Measurements from ENCODE around the gene DENND4A. TPM values are rescaled to one million over a fixed set of nuclear protein-coding genes. Genes with fewer than 3 reads are reported as not detected.

The DENND4A gene
- total RNA-seq, 1 experiment from 2014 or later = 6.2 TPM

- DNase-seq = no peak
- ATAC-seq = no peak
- TF ChIP-seq CTCF (conservative IDR thresholded peaks at IDR 0.05; ENCODE audit: low read depth, low read length) = no peak
- TF ChIP-seq EZH2 (IDR thresholded peaks at IDR 0.05; ENCODE audit: low read length, unreplicated experiment) = no peak
- no peak for TF ChIP-seq EZH2phosphoT487 (IDR thresholded peaks at IDR 0.05; ENCODE audit: borderline replicate concordance, low read length)
- Histone ChIP-seq H2AFZ (ENCODE audit: low read length) (no peak overlapping the region), H3K27ac (ENCODE audit: low read length) (no peak overlapping the region), H3F3A (ENCODE audit: low read length, unreplicated experiment) (no peaks in the 10 kb centered on the region), H3K9ac (ENCODE audit: low read length) (no peak overlapping the region), H3K79me2 (ENCODE audit: low read length) (no peaks in the 10 kb centered on the region), H3K4me1 (ENCODE audit: insufficient read depth, low read length) (peaks cover 26% of the 10 kb centered on the region), H3K27me3 (ENCODE audit: low read length) (no peaks in the 10 kb centered on the region), H3K4me2 (ENCODE audit: low read length) (no peak overlapping the region), H3K9me3 (ENCODE audit: low read length) (no peaks in the 10 kb centered on the region), H3K4me3 (ENCODE audit: low read length) (no peak overlapping the region), H3K36me3 (ENCODE audit: low read depth, low read length) (no peaks in the 10 kb centered on the region), H3K9me2 (replicated peaks; ENCODE audit: low read length) (no peaks in the 10 kb centered on the region), H4K20me1 (ENCODE audit: low read length) (no peaks in the 10 kb centered on the region)
- BruUV-seq (replicated peaks) = no TSS peak
- ChIA-PET POLR2A (ENCODE audit: unreplicated experiment) (no interaction called here), CTCF (no interaction called here)
- intact Hi-C loops (cut with micrococcal nuclease) = no loop called here
These were observed 140.0 kb downstream of the DENND4A start for GRCh38 chr15:65651831-65652749.

GRCh38 chr15:65651042-65651322, 141.1 kb downstream of the DENND4A start:
- no peak overlapping the region for H3K27ac ChIP-seq (ENCODE audit: low read length)
- H3K9ac ChIP-seq (ENCODE audit: low read length) = no peak overlapping the region
- no TSS peak for BruUV-seq (replicated peaks)
- CTCF ChIA-PET = no interaction called here
- H4K20me1 ChIP-seq (ENCODE audit: low read length) = no peaks in the 10 kb centered on the region
- no peaks in the 10 kb centered on the region for H3K79me2 ChIP-seq (ENCODE audit: low read length)
- POLR2A ChIA-PET (ENCODE audit: unreplicated experiment) = no interaction called here
- H3K27me3 ChIP-seq (ENCODE audit: low read length) = no peaks in the 10 kb centered on the region
- no peaks in the 10 kb centered on the region for H3K36me3 ChIP-seq (ENCODE audit: low read depth, low read length)
- H3K4me3 ChIP-seq (ENCODE audit: low read length) = no peak overlapping the region
- no peak for ATAC-seq
- TF ChIP-seq EZH2 (IDR thresholded peaks at IDR 0.05; ENCODE audit: low read length, unreplicated experiment) (no peak), CTCF (conservative IDR thresholded peaks at IDR 0.05; ENCODE audit: low read depth, low read length) (no peak), EZH2phosphoT487 (IDR thresholded peaks at IDR 0.05; ENCODE audit: borderline replicate concordance, low read length) (no peak)
- H3F3A ChIP-seq (ENCODE audit: low read length, unreplicated experiment) = no peaks in the 10 kb centered on the region
- DNase-seq = no peak
- no peak overlapping the region for H3K4me2 ChIP-seq (ENCODE audit: low read length)
- H2AFZ ChIP-seq (ENCODE audit: low read length) = no peak overlapping the region
- intact Hi-C loops (cut with micrococcal nuclease) = no loop called here
- no peaks in the 10 kb centered on the region for H3K9me2 ChIP-seq (replicated peaks; ENCODE audit: low read length)
- peaks cover 26% of the 10 kb centered on the region for H3K4me1 ChIP-seq (ENCODE audit: insufficient read depth, low read length)
- no peaks in the 10 kb centered on the region for H3K9me3 ChIP-seq (ENCODE audit: low read length)

GRCh38 chr15:65650312-65651041, 141.6 kb downstream of the DENND4A start:
- Histone ChIP-seq H4K20me1 (ENCODE audit: low read length) (no peaks in the 10 kb centered on the region), H3F3A (ENCODE audit: low read length, unreplicated experiment) (no peaks in the 10 kb centered on the region), H3K36me3 (ENCODE audit: low read depth, low read length) (no peaks in the 10 kb centered on the region), H3K9ac (ENCODE audit: low read length) (no peak overlapping the region), H3K27me3 (ENCODE audit: low read length) (no peaks in the 10 kb centered on the region), H3K4me1 (ENCODE audit: insufficient read depth, low read length) (peaks cover 25% of the 10 kb centered on the region), H3K4me2 (ENCODE audit: low read length) (no peak overlapping the region), H3K9me3 (ENCODE audit: low read length) (no peaks in the 10 kb centered on the region), H2AFZ (ENCODE audit: low read length) (no peak overlapping the region), H3K79me2 (ENCODE audit: low read length) (no peaks in the 10 kb centered on the region), H3K27ac (ENCODE audit: low read length) (no peak overlapping the region), H3K4me3 (ENCODE audit: low read length) (no peak overlapping the region), H3K9me2 (replicated peaks; ENCODE audit: low read length) (no peaks in the 10 kb centered on the region)
- BruUV-seq (replicated peaks) = no TSS peak
- POLR2A ChIA-PET (ENCODE audit: unreplicated experiment) = no interaction called here
- intact Hi-C loops (cut with micrococcal nuclease) = no loop called here
- TF ChIP-seq EZH2phosphoT487 (IDR thresholded peaks at IDR 0.05; ENCODE audit: borderline replicate concordance, low read length) (no peak), EZH2 (IDR thresholded peaks at IDR 0.05; ENCODE audit: low read length, unreplicated experiment) (no peak), CTCF (conservative IDR thresholded peaks at IDR 0.05; ENCODE audit: low read depth, low read length) (no peak)
- CTCF ChIA-PET = no interaction called here
- DNase-seq (no peak), ATAC-seq (no peak)
